GM12874 (cell line): Measurements from ENCODE around the gene TBXAS1.

Experiments
- TF ChIP-seq, protein P1 (sequence below): IDR thresholded peaks from 2 replicates; pipeline ENCODE4 v1.5.1; 2011; ENCODE audit warnings: low read depth, mild to moderate bottlenecking, control low read depth, low read length, moderate library complexity; ENCODE audit not compliant: insufficient read depth

Gene TBXAS1

DNA sequence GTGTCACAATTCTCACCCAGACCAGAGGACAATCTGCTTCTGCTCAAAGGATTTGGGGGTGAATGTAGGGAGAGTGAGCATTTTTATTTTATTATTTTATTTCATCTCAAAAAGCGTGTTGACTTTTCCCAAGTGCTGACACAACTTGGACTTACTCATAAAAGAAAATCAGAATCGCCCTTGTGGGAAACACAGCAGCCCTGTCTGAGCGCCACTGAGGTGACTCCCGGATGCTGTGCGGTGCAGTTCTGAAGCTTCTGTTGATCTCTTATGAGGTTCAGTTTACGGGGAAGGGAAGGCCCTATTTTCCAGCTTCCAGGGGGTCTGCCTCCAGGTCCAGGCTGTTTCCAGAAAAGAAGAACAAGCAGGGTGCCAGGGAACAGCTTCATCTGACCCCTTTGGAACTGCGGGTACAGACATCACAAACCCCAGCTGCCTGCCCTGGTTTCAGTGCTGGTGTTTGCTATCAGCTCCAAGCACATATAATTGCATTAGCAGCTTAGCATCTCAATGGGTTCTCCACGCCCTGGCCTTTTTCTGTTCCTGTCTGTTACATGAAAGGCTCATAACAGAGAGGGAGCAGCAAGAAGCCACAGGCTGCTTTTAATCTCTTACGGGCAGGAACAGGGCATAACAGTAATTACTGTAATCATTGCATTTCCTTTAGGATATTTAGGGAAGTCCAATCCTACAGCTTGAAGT, 181.3 kb downstream of the TBXAS1 start:
- TF ChIP-seq, protein P1, sequence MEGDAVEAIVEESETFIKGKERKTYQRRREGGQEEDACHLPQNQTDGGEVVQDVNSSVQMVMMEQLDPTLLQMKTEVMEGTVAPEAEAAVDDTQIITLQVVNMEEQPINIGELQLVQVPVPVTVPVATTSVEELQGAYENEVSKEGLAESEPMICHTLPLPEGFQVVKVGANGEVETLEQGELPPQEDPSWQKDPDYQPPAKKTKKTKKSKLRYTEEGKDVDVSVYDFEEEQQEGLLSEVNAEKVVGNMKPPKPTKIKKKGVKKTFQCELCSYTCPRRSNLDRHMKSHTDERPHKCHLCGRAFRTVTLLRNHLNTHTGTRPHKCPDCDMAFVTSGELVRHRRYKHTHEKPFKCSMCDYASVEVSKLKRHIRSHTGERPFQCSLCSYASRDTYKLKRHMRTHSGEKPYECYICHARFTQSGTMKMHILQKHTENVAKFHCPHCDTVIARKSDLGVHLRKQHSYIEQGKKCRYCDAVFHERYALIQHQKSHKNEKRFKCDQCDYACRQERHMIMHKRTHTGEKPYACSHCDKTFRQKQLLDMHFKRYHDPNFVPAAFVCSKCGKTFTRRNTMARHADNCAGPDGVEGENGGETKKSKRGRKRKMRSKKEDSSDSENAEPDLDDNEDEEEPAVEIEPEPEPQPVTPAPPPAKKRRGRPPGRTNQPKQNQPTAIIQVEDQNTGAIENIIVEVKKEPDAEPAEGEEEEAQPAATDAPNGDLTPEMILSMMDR = no peak

DNA sequence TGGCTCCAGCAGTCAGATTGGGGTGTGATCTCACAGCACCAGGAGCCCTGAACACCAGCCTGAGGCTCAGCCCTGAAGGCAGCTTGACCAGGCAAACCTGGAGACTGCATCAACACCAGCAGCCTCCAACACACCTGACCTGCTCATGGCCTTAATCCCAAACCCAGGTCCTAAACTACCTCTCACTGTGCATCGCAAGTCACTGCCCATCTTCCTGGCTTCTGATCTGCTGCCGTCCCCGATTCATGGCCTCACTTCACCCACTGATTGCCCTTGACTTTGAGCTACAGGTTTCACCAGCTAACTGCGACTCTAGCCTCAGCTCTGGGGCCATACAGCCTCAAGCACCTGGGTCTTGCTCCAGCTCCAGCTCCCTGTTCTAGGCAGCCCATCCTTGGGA, 184.6 kb downstream of the TBXAS1 start:
- TF ChIP-seq, protein P1 = no peak

- TF ChIP-seq, protein P1 = no peak
Measured at GRCh38 chr7:140014123-140014522, 185.1 kb downstream of the TBXAS1 start.

- TF ChIP-seq, protein P1 = no peak
Measured at GRCh38 chr7:140015471-140015970, 186.5 kb downstream of the TBXAS1 start.

DNA sequence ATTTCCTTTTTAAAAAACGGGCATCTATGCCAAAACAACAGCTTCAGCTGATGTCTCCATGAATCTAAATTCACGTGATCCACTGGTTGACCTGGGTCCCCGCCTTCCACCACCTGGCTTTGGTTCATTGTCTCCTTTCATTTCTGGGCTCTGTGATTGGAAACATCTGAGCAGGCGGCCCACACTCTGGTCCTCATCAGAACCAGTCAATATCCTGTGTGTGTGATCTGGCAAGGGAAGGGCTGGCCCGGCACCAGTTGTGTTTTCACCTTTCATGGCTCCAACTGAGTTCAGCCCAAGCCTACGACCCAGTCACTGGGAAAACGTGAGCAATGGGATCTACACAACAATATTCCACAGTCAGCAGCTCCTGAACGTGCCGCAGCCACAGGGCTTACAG, 187.5 kb downstream of the TBXAS1 start:
- TF ChIP-seq, protein P1 = no peak

- TF ChIP-seq, protein P1 = no peak
Measured at GRCh38 chr7:140017034-140017433, 188.0 kb downstream of the TBXAS1 start.

DNA sequence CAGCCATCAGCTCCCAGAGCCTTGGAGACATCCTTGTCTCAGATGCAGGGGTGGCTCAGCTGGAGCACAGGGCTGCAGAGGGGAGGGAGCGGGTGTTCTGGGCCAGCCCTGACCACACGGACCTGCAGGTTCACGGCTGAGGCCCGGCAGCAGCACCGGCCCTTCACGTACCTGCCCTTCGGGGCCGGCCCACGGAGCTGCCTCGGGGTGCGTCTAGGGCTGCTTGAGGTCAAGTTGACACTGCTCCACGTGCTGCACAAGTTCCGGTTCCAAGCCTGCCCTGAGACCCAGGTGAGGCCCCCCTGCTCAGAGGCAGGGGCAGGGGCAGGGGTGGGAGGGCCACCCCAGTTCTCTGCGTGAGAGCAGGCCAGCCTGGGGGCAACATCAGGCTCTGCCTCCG, 188.5 kb downstream of the TBXAS1 start:
- TF ChIP-seq, protein P1 = no peak
